Lower leg skin (tissue), 3 donors: ENCODE measurements around the gene KCNQ2.

Experiments used
- POLR2A ChIP-seq, 2 donors: fragments of 450-650 bp; IDR thresholded peaks; one replicate each; pipeline ENCODE4 v1.6.1; 2016 to 2017; ENCODE audit warnings: antibody characterized with exemption in 2 of 2, mild to moderate bottlenecking in 1 of 2, moderate library complexity in 1 of 2
- TF ChIP-seq, protein P1 (sequence below), 3 donors: fragments of 450-650 bp; IDR thresholded peaks; one replicate each; pipeline ENCODE4 v1.5.1; 2016; ENCODE audit warnings: antibody characterized with exemption in 3 of 3, mild to moderate bottlenecking in 3 of 3, moderate library complexity in 2 of 3

GRCh38 chr20:63365601-63366389 is 106.7 kb downstream of the KCNQ2 start:
- TF ChIP-seq, protein P1, sequence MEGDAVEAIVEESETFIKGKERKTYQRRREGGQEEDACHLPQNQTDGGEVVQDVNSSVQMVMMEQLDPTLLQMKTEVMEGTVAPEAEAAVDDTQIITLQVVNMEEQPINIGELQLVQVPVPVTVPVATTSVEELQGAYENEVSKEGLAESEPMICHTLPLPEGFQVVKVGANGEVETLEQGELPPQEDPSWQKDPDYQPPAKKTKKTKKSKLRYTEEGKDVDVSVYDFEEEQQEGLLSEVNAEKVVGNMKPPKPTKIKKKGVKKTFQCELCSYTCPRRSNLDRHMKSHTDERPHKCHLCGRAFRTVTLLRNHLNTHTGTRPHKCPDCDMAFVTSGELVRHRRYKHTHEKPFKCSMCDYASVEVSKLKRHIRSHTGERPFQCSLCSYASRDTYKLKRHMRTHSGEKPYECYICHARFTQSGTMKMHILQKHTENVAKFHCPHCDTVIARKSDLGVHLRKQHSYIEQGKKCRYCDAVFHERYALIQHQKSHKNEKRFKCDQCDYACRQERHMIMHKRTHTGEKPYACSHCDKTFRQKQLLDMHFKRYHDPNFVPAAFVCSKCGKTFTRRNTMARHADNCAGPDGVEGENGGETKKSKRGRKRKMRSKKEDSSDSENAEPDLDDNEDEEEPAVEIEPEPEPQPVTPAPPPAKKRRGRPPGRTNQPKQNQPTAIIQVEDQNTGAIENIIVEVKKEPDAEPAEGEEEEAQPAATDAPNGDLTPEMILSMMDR (IDR thresholded peaks at IDR 0.05), result no peak
- TF ChIP-seq POLR2A (IDR thresholded peaks at IDR 0.05), result no peak
